WTC11 (cell line): Measurements from ENCODE around the gene SMG7. TPM values are rescaled to one million over a fixed set of nuclear protein-coding genes. Genes with fewer than 3 reads are reported as not detected.

Experiments used
- CREB1 ChIP-seq: sonication (generic); formaldehyde crosslinking; IDR thresholded peaks from 2 replicates; pipeline ENCODE4 v1.8.0; 2023; ENCODE audit warnings: mild to moderate bottlenecking, missing genetic modification reagents
- ESRRA ChIP-seq: sonication (generic); formaldehyde crosslinking; IDR thresholded peaks from 2 replicates; pipeline ENCODE4 v1.8.1; 2022; ENCODE audit warnings: mild to moderate bottlenecking, missing genetic modification reagents, borderline replicate concordance
- ETV6 ChIP-seq: sonication (generic); formaldehyde crosslinking; IDR thresholded peaks from 2 replicates; pipeline ENCODE4 v1.8.1; 2022; ENCODE audit warnings: mild to moderate bottlenecking, missing genetic modification reagents
- GABPB1 ChIP-seq: sonication (generic); formaldehyde crosslinking; IDR thresholded peaks from 2 replicates; pipeline ENCODE4 v1.8.1; 2023; ENCODE audit warnings: mild to moderate bottlenecking, missing genetic modification reagents
- HMGA2 ChIP-seq: fragments of 250-450 bp; sonication (Bioruptor Pico); IDR thresholded peaks from 2 replicates; pipeline ENCODE4 v1.4.0; 2021; ENCODE audit warnings: mild to moderate bottlenecking, moderate library complexity
- IRF2 ChIP-seq: sonication (generic); formaldehyde crosslinking; IDR thresholded peaks from 2 replicates; pipeline ENCODE4 v1.8.0; 2022; ENCODE audit warnings: low read depth, missing genetic modification reagents, borderline replicate concordance
- NR2C2 ChIP-seq: sonication (generic); formaldehyde crosslinking; IDR thresholded peaks from 2 replicates; pipeline ENCODE4 v1.8.0; 2022; ENCODE audit warnings: mild to moderate bottlenecking, missing genetic modification reagents
- NR3C1 ChIP-seq: sonication (generic); formaldehyde crosslinking; conservative IDR thresholded peaks from 2 replicates; pipeline ENCODE4 v1.8.1; 2023; ENCODE audit warnings: low read depth, mild to moderate bottlenecking, missing genetic modification reagents
- RELA ChIP-seq: sonication (generic); formaldehyde crosslinking; IDR thresholded peaks from 2 replicates; pipeline ENCODE4 v1.8.1; 2022; ENCODE audit warnings: missing genetic modification reagents, mild to moderate bottlenecking, borderline replicate concordance
- TEAD1 ChIP-seq: sonication (generic); formaldehyde crosslinking; IDR thresholded peaks from 2 replicates; pipeline ENCODE4 v1.8.0; 2022; ENCODE audit warnings: mild to moderate bottlenecking, missing genetic modification reagents
- ZBTB21 ChIP-seq: sonication (generic); formaldehyde crosslinking; IDR thresholded peaks from 2 replicates; pipeline ENCODE4 v1.8.1; 2023; ENCODE audit warnings: mild to moderate bottlenecking, missing genetic modification reagents, borderline replicate concordance
- ZNF121 ChIP-seq: sonication (generic); formaldehyde crosslinking; IDR thresholded peaks from 2 replicates; pipeline ENCODE4 v1.8.0; 2023; ENCODE audit warnings: missing genetic modification reagents
- ZNF138 ChIP-seq: sonication (generic); formaldehyde crosslinking; conservative IDR thresholded peaks from 2 replicates; pipeline ENCODE4 v1.8.1; 2022; ENCODE audit warnings: mild to moderate bottlenecking, moderate library complexity, missing genetic modification reagents
- ZNF263 ChIP-seq: sonication (generic); formaldehyde crosslinking; IDR thresholded peaks from 2 replicates; pipeline ENCODE4 v1.8.1; 2022; ENCODE audit warnings: low read depth, mild to moderate bottlenecking, moderate library complexity, missing genetic modification reagents
- ZNF396 ChIP-seq: fragments of 250-450 bp; sonication (Bioruptor Pico); IDR thresholded peaks from 2 replicates; pipeline ENCODE4 v1.8.0; 2021; ENCODE audit warnings: mild to moderate bottlenecking, moderate library complexity, borderline replicate concordance
- total RNA-seq: library from RNA; stranded (reverse); gene quantifications from 3 replicates; pipeline ENCODE4 v1.2.3, GENCODE V29; 2021
- TF ChIP-seq, protein P1 (sequence below): fragments of 250-450 bp; sonication (Bioruptor Pico); IDR thresholded peaks from 2 replicates; pipeline ENCODE4 v1.9.0; 2021; ENCODE audit warnings: mild to moderate bottlenecking
- TF ChIP-seq, protein P2 (sequence below): sonication (generic); formaldehyde crosslinking; IDR thresholded peaks from 2 replicates; pipeline ENCODE4 v1.8.1; 2022; ENCODE audit warnings: missing genetic modification reagents, borderline replicate concordance
- TF ChIP-seq, protein P3 (sequence below): sonication (generic); formaldehyde crosslinking; IDR thresholded peaks from 2 replicates; pipeline ENCODE4 v1.8.0; 2022; ENCODE audit warnings: mild to moderate bottlenecking, missing genetic modification reagents
- TF ChIP-seq, protein P4 (sequence below): fragments of 250-450 bp; sonication (Bioruptor Pico); IDR thresholded peaks from 2 replicates; pipeline ENCODE4 v2.1.2; 2022; ENCODE audit warnings: mild to moderate bottlenecking, moderate library complexity
- TF ChIP-seq, protein P5 (sequence below): fragments of 200-600 bp; IDR thresholded peaks from 2 replicates; pipeline ENCODE4 v1.8.0; 2022; ENCODE audit warnings: antibody characterized with exemption
- TF ChIP-seq, protein P6 (sequence below): sonication (generic); formaldehyde crosslinking; IDR thresholded peaks from 2 replicates; pipeline ENCODE4 v1.8.1; 2023; ENCODE audit warnings: mild to moderate bottlenecking, missing genetic modification reagents

SMG7 gene
- total RNA-seq, 1 experiment from 2014 or later = 57.8 TPM

DNA sequence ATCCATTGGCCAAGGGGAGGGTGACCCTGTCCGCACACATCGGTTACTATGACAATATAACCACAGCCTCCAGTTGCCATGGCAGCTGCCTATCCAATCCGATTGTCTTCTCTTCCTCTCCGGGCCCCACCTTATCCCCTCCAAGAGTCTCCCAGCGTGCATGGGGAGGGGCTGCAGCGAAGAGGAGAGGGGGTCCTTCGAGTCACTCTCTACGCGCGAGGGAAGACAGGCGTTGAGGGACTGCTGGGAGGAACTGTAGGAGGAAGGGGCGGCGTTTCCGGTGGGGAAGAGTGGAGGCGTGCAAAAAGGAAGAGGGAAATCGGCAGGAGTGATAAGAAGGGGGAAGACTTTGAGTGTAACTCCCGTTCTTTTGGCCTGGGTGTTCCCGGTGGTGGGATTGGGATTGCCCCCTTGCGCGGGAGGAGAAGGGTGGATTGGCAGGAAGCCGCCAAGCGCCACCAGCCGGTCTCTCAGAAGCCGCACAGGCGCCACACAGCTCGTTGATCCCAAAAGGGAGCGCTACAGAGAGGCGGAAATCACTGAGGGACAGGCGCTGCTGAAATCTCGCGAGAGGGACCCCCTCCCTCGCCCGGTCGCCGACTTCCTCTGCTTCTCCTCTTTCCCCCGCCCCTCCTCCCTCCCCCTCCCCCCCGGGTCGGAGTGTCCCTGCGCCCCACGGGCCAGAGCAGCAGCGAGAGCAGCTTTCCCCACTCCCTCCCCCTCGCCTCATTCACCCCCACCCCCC lies 384 bp upstream of the SMG7 start (continued):
- TF ChIP-seq ZBTB21 (no peak), ZNF263 (CRISPR knock-in tag) (no peak), CREB1 (CRISPR knock-in tag) (no peak), ESRRA (no peak), GABPB1 (CRISPR knock-in tag) (peak; percentile 84), RELA (CRISPR knock-in tag) (no peak), NR3C1 (no peak), ZNF396 (CRISPR knock-in tag) (no peak), IRF2 (CRISPR knock-in tag) (no peak), ETV6 (CRISPR knock-in tag) (peak; percentile 85; the same call in 1 of the 2 replicates), ZNF121 (CRISPR knock-in tag) (no peak), NR2C2 (no peak), ZNF138 (CRISPR knock-in tag) (no peak), TEAD1 (peak; percentile 53; the same call in 1 of the 2 replicates), HMGA2 (CRISPR knock-in tag) (peak; percentile 38; the same call in 1 of the 2 replicates)
- TF ChIP-seq, protein P1, sequence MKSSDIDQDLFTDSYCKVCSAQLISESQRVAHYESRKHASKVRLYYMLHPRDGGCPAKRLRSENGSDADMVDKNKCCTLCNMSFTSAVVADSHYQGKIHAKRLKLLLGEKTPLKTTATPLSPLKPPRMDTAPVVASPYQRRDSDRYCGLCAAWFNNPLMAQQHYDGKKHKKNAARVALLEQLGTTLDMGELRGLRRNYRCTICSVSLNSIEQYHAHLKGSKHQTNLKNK (CRISPR knock-in tag) = no peak
- TF ChIP-seq, protein P2, sequence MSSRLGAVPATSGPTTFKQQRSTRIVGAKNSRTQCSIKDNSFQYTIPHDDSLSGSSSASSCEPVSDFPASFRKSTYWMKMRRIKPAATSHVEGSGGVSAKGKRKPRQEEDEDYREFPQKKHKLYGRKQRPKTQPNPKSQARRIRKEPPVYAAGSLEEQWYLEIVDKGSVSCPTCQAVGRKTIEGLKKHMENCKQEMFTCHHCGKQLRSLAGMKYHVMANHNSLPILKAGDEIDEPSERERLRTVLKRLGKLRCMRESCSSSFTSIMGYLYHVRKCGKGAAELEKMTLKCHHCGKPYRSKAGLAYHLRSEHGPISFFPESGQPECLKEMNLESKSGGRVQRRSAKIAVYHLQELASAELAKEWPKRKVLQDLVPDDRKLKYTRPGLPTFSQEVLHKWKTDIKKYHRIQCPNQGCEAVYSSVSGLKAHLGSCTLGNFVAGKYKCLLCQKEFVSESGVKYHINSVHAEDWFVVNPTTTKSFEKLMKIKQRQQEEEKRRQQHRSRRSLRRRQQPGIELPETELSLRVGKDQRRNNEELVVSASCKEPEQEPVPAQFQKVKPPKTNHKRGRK (CRISPR knock-in tag) = no peak
- TF ChIP-seq, protein P3, sequence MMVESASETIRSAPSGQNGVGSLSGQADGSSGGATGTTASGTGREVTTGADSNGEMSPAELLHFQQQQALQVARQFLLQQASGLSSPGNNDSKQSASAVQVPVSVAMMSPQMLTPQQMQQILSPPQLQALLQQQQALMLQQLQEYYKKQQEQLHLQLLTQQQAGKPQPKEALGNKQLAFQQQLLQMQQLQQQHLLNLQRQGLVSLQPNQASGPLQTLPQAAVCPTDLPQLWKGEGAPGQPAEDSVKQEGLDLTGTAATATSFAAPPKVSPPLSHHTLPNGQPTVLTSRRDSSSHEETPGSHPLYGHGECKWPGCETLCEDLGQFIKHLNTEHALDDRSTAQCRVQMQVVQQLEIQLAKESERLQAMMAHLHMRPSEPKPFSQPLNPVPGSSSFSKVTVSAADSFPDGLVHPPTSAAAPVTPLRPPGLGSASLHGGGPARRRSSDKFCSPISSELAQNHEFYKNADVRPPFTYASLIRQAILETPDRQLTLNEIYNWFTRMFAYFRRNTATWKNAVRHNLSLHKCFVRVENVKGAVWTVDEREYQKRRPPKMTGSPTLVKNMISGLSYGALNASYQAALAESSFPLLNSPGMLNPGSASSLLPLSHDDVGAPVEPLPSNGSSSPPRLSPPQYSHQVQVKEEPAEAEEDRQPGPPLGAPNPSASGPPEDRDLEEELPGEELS (CRISPR knock-in tag) = no peak
- TF ChIP-seq, protein P4, sequence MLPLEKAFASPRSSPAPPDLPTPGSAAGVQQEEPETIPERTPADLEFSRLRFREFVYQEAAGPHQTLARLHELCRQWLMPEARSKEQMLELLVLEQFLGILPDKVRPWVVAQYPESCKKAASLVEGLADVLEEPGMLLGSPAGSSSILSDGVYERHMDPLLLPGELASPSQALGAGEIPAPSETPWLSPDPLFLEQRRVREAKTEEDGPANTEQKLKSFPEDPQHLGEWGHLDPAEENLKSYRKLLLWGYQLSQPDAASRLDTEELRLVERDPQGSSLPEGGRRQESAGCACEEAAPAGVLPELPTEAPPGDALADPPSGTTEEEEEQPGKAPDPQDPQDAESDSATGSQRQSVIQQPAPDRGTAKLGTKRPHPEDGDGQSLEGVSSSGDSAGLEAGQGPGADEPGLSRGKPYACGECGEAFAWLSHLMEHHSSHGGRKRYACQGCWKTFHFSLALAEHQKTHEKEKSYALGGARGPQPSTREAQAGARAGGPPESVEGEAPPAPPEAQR (CRISPR knock-in tag) = no peak
- TF ChIP-seq, protein P5, sequence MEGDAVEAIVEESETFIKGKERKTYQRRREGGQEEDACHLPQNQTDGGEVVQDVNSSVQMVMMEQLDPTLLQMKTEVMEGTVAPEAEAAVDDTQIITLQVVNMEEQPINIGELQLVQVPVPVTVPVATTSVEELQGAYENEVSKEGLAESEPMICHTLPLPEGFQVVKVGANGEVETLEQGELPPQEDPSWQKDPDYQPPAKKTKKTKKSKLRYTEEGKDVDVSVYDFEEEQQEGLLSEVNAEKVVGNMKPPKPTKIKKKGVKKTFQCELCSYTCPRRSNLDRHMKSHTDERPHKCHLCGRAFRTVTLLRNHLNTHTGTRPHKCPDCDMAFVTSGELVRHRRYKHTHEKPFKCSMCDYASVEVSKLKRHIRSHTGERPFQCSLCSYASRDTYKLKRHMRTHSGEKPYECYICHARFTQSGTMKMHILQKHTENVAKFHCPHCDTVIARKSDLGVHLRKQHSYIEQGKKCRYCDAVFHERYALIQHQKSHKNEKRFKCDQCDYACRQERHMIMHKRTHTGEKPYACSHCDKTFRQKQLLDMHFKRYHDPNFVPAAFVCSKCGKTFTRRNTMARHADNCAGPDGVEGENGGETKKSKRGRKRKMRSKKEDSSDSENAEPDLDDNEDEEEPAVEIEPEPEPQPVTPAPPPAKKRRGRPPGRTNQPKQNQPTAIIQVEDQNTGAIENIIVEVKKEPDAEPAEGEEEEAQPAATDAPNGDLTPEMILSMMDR = no peak
- TF ChIP-seq, protein P6, sequence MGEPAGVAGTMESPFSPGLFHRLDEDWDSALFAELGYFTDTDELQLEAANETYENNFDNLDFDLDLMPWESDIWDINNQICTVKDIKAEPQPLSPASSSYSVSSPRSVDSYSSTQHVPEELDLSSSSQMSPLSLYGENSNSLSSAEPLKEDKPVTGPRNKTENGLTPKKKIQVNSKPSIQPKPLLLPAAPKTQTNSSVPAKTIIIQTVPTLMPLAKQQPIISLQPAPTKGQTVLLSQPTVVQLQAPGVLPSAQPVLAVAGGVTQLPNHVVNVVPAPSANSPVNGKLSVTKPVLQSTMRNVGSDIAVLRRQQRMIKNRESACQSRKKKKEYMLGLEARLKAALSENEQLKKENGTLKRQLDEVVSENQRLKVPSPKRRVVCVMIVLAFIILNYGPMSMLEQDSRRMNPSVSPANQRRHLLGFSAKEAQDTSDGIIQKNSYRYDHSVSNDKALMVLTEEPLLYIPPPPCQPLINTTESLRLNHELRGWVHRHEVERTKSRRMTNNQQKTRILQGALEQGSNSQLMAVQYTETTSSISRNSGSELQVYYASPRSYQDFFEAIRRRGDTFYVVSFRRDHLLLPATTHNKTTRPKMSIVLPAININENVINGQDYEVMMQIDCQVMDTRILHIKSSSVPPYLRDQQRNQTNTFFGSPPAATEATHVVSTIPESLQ = no peak
